ENCODE data around the gene AHNAK.
"Not testable (repeated sequence)": the region's sequence is repeated elsewhere in the genome, so short reads cannot be mapped to it uniquely, and the experiment has no call there.

Gene AHNAK

DNA sequence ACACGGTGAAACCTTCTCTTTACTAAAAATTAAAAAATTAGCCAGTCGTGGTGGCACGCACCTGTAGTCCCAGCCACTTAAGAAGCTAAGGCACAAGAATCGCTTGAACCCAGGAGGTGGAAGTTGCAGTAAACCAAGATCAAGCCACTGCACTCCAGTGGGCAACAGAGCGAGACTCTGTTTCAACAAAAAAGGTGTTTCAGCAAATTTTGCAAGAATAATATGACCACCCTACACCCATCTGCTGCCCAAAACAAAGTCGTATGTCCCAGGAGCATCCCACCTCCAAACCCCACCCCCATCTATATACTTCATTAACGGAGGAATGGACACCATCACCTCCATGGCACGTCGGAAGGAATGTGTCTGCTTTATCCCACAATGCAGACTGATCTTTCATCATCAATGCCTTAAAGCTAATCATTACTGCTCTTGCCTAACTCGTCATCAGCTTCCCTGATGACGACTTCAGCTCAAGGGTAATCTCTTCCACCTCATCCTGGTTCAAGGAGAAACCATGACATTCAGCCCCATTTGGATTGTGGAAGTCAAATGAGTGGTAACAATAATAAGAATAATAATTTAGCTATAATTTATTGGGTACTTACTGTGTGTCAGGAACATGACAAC, 93.7 kb downstream of the AHNAK start:
- 94 to 96% methylated on average over 9 to 10 of the region's 11 CpGs for WGBS, 2 experiments (ENCODE audit: insufficient coverage in 2 of 2)
- Histone ChIP-seq H3K4me3 (ENCODE audit: extremely low read depth, insufficient read depth, low read length, poor library complexity, severe bottlenecking) (no peak overlapping the region), H3K4me1 (ENCODE audit: control insufficient read depth, insufficient read depth, low read length, poor library complexity, severe bottlenecking) (peaks cover 2% of the 10 kb centered on the region), H3K36me3 (ENCODE audit: control insufficient read depth, insufficient read depth, low read length) (no peaks in the 10 kb centered on the region), H3K9me3 (ENCODE audit: control insufficient read depth, low read length) (no peaks in the 10 kb centered on the region), H3K27ac (ENCODE audit: low read depth, low read length, severe bottlenecking) (no peak overlapping the region)

DNA sequence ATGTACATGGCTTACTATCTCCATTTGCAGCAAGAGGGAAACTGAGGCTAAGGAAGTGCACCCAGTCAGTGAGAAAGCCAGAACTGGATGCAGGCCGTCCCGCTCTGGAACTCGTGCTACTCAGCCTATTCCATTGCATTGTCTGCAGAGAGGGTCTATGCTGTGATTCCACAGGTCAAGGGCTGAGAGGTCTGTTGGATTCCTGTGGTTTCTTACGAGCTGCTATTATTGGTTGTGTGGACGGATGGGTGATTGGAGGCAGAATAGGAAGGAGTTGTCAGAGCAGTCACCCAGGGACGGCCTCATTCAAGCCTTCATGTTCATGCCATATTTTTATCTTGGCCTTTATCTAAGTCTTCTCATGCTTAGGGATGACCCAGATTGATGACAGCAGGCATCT, 94.3 kb downstream of the AHNAK start:
- 92 to 96% methylated on average over 4 to 5 of the region's 6 CpGs for WGBS, 2 experiments (ENCODE audit: insufficient coverage in 2 of 2)
- peaks cover 2% of the 10 kb centered on the region for H3K4me1 ChIP-seq (ENCODE audit: control insufficient read depth, insufficient read depth, low read length, poor library complexity, severe bottlenecking)
- H3K36me3 ChIP-seq (ENCODE audit: control insufficient read depth, insufficient read depth, low read length) = no peaks in the 10 kb centered on the region
- H3K9me3 ChIP-seq (ENCODE audit: control insufficient read depth, low read length) = no peaks in the 10 kb centered on the region
- H3K27ac ChIP-seq (ENCODE audit: low read depth, low read length, severe bottlenecking) = no peak overlapping the region
- no peak overlapping the region for H3K4me3 ChIP-seq (ENCODE audit: extremely low read depth, insufficient read depth, low read length, poor library complexity, severe bottlenecking)

DNA sequence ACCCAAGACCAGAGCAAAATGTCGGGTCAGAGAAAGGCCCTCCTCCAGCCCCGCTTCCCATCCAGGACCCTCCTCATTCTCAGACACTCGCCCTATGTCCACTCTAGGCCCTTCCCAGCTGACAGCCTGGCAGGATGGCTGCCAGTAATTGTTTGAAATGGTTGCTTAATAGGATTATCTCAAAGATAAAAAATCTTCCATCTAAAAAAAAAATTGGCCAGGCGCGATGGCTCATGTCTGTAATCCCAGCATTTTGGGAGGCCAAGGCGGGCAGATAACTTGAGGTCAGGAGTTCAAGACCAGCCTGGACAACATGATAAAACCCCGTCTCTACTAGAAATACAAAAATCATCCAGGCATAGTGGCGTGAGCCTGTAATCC, 95.4 kb downstream of the AHNAK start:
- H3K36me3 ChIP-seq (ENCODE audit: control insufficient read depth, insufficient read depth, low read length) = no peaks in the 10 kb centered on the region
- no peaks in the 10 kb centered on the region for H3K9me3 ChIP-seq (ENCODE audit: control insufficient read depth, low read length)
- 87 to 100% methylated on average over 2 to 5 of the region's 8 CpGs for WGBS, 2 experiments (ENCODE audit: insufficient coverage in 2 of 2)
- no peak overlapping the region for H3K27ac ChIP-seq (ENCODE audit: low read depth, low read length, severe bottlenecking)
- peaks cover 2% of the 10 kb centered on the region for H3K4me1 ChIP-seq (ENCODE audit: control insufficient read depth, insufficient read depth, low read length, poor library complexity, severe bottlenecking)
- H3K4me3 ChIP-seq (ENCODE audit: extremely low read depth, insufficient read depth, low read length, poor library complexity, severe bottlenecking) = no peak overlapping the region

DNA sequence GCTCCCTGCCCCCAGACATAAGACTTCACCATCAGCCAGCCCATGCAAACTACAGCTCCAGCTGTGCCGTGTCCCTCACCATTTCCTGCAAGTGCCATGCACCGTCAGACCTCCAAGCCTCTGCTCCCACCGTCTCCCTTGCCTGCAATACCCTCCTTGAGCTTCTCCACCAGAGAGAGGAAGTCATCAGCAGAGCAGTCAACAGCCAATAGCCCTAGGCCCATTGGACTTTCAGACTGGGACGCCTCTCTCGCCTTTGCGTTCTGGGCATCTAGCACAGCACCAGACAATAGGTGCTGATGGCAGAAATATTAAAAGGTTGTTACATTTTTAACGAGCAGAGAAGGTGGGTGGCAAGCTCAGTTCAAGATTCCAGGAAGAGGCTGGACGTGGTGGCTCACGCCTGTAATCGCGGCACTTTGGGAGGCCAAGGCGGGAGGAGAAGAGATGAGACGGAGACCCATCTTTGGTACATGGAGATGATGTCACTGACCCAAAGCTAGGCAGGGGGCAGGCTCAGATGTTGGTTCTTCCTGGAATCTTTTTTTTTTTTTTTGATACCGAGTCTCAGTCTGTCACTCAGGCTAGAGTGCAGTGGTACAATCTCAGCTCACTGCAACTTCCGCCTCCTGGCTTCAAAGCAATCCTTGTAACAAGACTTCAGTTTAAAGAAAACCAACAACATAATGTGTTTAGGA, 95.9 kb downstream of the AHNAK start:
- no peak overlapping the region for H3K27ac ChIP-seq (ENCODE audit: low read depth, low read length, severe bottlenecking)
- peaks cover 2% of the 10 kb centered on the region for H3K4me1 ChIP-seq (ENCODE audit: control insufficient read depth, insufficient read depth, low read length, poor library complexity, severe bottlenecking)
- no peaks in the 10 kb centered on the region for H3K9me3 ChIP-seq (ENCODE audit: control insufficient read depth, low read length)
- WGBS, 2 experiments (ENCODE audit: insufficient coverage in 2 of 2) = 92 to 93% methylated on average over 12 to 14 of the region's 15 CpGs
- no peak overlapping the region for H3K4me3 ChIP-seq (ENCODE audit: extremely low read depth, insufficient read depth, low read length, poor library complexity, severe bottlenecking)
- no peaks in the 10 kb centered on the region for H3K36me3 ChIP-seq (ENCODE audit: control insufficient read depth, insufficient read depth, low read length)

DNA sequence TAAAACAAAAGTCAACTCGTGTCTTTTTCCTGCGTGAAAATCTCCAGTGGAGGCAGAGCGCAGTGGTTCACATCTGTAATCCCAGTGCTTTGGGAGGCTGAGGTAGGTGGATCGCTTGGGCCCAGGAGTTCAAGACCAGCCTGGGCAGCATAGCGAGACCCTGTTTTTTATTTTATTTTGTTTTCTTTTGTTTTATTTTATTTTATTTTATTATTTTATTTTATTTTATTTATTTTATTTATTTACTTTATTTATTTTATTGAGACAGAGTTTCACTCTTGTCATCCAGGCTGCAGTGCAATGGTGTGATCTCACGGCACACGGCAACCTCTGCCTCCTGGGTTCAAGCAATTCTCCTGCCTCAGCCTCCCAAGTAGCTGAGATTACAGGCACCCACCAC, 96.7 kb downstream of the AHNAK start:
- H3K9me3 ChIP-seq (ENCODE audit: control insufficient read depth, low read length); H3K27ac ChIP-seq (ENCODE audit: low read depth, low read length, severe bottlenecking); H3K36me3 ChIP-seq (ENCODE audit: control insufficient read depth, insufficient read depth, low read length); H3K4me1 ChIP-seq (ENCODE audit: control insufficient read depth, insufficient read depth, low read length, poor library complexity, severe bottlenecking); H3K4me3 ChIP-seq (ENCODE audit: extremely low read depth, insufficient read depth, low read length, poor library complexity, severe bottlenecking): not testable (repeated sequence)
- WGBS, 2 experiments (ENCODE audit: insufficient coverage in 2 of 2) = 87 to 95% methylated on average over 3 to 4 of the region's 7 CpGs

DNA sequence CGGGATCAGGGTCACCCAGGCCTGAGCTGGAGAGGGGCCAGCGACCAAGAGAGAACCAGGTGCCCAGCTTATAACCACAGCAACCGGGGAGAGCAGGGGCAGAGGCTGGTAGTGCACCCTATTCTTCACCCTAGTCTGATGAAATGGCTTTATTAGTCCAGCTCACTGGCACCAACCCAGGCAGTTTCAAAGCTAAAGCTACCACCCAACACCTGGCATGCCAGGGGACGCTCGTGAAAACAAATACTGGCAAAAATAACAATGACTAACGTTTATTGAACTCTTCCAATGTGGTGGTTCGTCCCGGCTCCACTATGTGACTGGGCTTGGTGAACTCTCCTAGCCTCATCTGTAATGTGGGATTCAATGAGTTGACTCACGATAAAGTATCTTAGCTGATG, 97.2 kb downstream of the AHNAK start:
- Histone ChIP-seq H3K27ac (ENCODE audit: low read depth, low read length, severe bottlenecking) (no peak overlapping the region), H3K4me1 (ENCODE audit: control insufficient read depth, insufficient read depth, low read length, poor library complexity, severe bottlenecking) (peaks cover 2% of the 10 kb centered on the region), H3K9me3 (ENCODE audit: control insufficient read depth, low read length) (no peaks in the 10 kb centered on the region), H3K4me3 (ENCODE audit: extremely low read depth, insufficient read depth, low read length, poor library complexity, severe bottlenecking) (no peak overlapping the region), H3K36me3 (ENCODE audit: control insufficient read depth, insufficient read depth, low read length) (no peaks in the 10 kb centered on the region)
- WGBS, 2 experiments (ENCODE audit: insufficient coverage in 2 of 2) = 94 to 95% methylated on average over 7 to 8 of the region's 9 CpGs

DNA sequence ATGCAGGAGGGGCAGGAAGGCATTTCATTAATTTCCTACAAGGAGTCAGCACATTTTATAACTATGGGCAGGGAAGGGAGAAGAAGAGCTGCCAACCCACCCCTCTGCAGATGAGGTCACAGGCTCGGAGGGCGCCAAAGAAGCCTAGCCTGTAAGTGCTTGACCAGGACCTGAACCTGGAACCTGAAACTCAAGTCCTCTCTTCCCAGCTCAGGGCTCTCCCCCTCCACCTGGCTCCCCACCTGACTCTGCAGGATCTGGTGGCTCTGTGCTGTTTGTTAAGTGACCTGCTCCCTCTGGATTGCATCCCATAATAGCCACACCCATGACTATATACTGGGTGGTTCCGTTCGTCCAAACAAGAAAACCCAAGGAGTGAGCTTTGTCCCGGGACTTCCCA, 100.5 kb downstream of the AHNAK start:
- WGBS, 2 experiments (ENCODE audit: insufficient coverage in 2 of 2) = 92% methylated on average over 2 to 5 of the region's 5 CpGs
- H3K9me3 ChIP-seq (ENCODE audit: control insufficient read depth, low read length) = no peaks in the 10 kb centered on the region
- H3K4me1 ChIP-seq (ENCODE audit: control insufficient read depth, insufficient read depth, low read length, poor library complexity, severe bottlenecking) = no peaks in the 10 kb centered on the region
- H3K36me3 ChIP-seq (ENCODE audit: control insufficient read depth, insufficient read depth, low read length) = no peaks in the 10 kb centered on the region
- no peak overlapping the region for H3K27ac ChIP-seq (ENCODE audit: low read depth, low read length, severe bottlenecking)
- no peak overlapping the region for H3K4me3 ChIP-seq (ENCODE audit: extremely low read depth, insufficient read depth, low read length, poor library complexity, severe bottlenecking)

DNA sequence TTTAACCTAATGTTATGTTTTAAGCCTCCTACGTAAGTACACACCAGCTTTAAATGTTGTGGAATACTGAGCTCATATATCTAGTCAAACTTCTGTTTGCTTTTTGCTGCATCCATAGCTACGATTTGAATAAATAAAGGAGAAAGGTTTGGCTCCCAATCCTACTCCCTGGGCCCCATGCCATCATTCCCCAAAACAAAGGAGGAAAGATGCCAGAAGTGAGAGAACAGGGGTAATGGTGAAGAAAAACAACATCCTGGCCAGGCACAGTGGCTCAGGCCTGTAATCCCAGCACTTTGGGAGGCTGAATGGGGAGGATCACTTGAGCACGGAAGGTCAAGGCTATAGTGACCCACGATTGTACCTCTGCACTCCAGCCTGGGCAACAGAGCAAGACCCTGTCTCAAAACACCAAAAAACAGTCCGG, 101.3 kb downstream of the AHNAK start:
- H3K36me3 ChIP-seq (ENCODE audit: control insufficient read depth, insufficient read depth, low read length) = no peaks in the 10 kb centered on the region
- no peaks in the 10 kb centered on the region for H3K9me3 ChIP-seq (ENCODE audit: control insufficient read depth, low read length)
- H3K27ac ChIP-seq (ENCODE audit: low read depth, low read length, severe bottlenecking) = no peak overlapping the region
- H3K4me3 ChIP-seq (ENCODE audit: extremely low read depth, insufficient read depth, low read length, poor library complexity, severe bottlenecking) = no peak overlapping the region
- WGBS, 2 experiments (ENCODE audit: insufficient coverage in 2 of 2) = 88 to 93% methylated on average over 3 of the region's 5 CpGs
- peaks cover 2% of the 10 kb centered on the region for H3K4me1 ChIP-seq (ENCODE audit: control insufficient read depth, insufficient read depth, low read length, poor library complexity, severe bottlenecking)

DNA sequence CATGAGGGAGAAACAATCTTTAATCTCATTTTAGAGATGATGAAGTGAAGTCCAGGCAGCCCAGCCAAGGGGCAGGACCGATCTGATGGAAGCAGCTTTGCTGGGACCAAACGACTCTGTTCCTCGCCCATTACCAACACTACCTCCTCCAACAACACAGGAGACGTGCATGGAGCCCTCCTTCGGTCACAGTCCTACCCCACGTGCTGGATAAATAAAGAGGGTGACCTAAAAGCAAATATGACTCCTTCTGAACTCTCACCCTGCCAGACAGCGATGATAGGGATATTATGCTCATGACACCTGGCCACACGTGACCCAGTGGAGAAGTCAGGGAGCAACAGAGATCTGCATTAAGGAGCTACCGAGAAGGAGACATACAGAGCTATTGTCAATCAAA, 101.8 kb downstream of the AHNAK start:
- 87 to 93% methylated on average over 6 of the region's 9 CpGs for WGBS, 2 experiments (ENCODE audit: insufficient coverage in 2 of 2)

DNA sequence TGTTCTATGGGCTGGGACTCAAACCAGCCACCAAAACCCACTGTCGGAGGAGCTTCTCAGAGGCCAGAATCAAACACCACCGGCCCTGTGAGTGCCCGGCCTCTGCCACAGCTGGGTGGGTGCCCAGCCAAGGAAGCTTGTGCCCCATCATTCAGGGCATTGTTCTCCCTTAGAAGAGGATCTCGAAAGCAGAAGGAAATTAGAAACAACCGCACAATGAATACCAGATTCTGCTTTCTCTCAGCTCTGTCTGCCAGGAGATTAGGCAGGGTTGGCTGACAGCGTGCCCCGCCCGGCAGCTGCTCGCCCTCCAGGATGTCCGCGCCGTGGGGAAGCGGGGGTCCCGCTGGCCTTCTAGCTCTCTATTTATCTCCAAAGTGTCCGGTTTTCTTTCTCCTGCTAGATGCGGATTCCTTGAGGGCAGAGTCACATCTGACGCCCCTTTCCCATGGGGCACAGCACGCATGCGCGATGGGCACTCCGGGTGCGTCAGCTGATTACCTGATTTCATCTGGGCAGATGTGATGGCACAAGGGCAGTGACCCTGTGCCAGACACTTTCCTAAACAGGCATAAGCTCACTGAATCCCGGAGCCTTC, 102.3 kb downstream of the AHNAK start:
- H3K27ac ChIP-seq (ENCODE audit: low read depth, low read length, severe bottlenecking) = no peak overlapping the region
- no peak overlapping the region for H3K4me3 ChIP-seq (ENCODE audit: extremely low read depth, insufficient read depth, low read length, poor library complexity, severe bottlenecking)
- WGBS, 2 experiments (ENCODE audit: insufficient coverage in 2 of 2) = 90 to 96% methylated on average over 22 to 23 of the region's 23 CpGs
- H3K4me1 ChIP-seq (ENCODE audit: control insufficient read depth, insufficient read depth, low read length, poor library complexity, severe bottlenecking) = peaks cover 10% of the 10 kb centered on the region
- H3K36me3 ChIP-seq (ENCODE audit: control insufficient read depth, insufficient read depth, low read length) = no peaks in the 10 kb centered on the region
- H3K9me3 ChIP-seq (ENCODE audit: control insufficient read depth, low read length) = no peaks in the 10 kb centered on the region

More for the DNA sequence above, 101.8 kb downstream of the AHNAK start:
- no peak overlapping the region for H3K4me3 ChIP-seq (ENCODE audit: extremely low read depth, insufficient read depth, low read length, poor library complexity, severe bottlenecking)
- no peaks in the 10 kb centered on the region for H3K9me3 ChIP-seq (ENCODE audit: control insufficient read depth, low read length)
- no peak overlapping the region for H3K27ac ChIP-seq (ENCODE audit: low read depth, low read length, severe bottlenecking)
- H3K36me3 ChIP-seq (ENCODE audit: control insufficient read depth, insufficient read depth, low read length) = no peaks in the 10 kb centered on the region
- H3K4me1 ChIP-seq (ENCODE audit: control insufficient read depth, insufficient read depth, low read length, poor library complexity, severe bottlenecking) = peaks cover 7% of the 10 kb centered on the region
